HG02763 (cell line): ENCODE measurements around the gene CWF19L2.
A peak's percentile ranks its signal among the peaks of the same experiment; 100 is the strongest.
"Not testable (repeated sequence)": the region's sequence is repeated elsewhere in the genome, so short reads cannot be mapped to it uniquely, and the experiment has no call there.

Source experiments
- ATAC-seq: cut with Tn5 transposase; IDR thresholded peaks from one replicate; pipeline ENCODE4 v1.9.1; 2021; ENCODE audit warnings: mild to moderate bottlenecking, moderate library complexity; ENCODE audit not compliant: unreplicated experiment

CWF19L2 gene

DNA sequence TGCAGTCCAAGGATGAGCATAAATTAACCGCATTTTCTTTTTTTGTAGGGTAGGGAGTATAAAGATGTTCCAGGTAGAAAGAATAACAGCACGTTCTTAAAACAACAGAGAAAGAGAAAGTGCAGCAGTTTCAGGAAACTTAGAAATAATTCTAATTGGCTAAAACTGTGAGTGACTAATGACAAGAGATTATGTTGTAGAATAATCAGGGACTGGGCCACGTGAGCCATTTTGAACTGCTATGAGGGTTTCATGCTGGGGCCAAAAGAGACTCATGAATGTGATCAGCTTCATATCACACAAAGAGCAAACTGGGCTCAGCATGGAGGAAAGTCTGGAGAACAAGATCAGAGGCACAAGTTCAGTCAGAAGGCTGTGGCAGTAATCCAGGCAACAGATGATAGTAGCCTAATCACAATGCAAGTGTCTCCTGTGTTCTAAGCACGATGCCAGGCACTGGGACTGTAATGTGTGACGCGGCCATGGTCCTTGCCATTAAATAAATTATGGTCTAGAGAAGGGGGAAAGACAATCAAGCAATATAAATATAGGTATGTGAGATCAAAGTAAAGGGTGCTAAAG, 17.9 kb downstream of the CWF19L2 start:
- no peak for ATAC-seq

DNA sequence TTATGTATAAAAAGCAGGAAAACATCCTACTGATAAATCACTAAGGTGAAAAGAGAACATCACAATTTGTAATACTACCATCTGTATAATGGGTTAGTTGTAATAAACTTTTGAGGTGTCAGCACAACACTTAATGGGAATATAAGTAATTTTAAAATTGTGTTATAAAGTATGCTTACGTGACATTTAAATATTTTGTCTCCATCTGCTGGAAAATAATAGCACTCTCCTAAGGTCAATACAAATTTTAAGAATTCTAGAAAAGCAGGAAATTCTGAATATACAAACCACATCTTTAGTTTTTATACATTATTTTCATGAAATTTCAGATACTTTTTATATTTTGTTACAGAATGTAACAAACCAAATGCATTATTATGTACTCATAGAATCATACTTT, 19.5 kb downstream of the CWF19L2 start:
- no peak for ATAC-seq

DNA sequence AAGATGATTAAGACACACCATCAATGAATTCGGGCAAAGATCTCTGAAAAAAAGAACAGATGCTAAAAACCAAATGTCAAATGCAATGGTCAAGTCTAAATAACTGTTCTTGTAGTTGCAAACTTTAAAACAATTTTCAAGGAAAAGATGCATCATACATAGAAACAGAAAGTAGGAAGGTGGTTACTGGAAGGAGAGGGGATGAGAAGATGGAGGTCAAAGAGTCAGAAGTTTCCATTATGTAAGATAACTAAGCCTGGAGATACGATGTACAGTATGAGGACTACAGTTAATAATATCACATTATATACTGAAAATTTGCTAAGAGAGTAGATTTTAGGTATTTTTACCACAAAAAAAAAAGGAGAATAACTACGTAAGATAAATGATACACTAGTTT, 27.1 kb downstream of the CWF19L2 start:
- no peak for ATAC-seq

DNA sequence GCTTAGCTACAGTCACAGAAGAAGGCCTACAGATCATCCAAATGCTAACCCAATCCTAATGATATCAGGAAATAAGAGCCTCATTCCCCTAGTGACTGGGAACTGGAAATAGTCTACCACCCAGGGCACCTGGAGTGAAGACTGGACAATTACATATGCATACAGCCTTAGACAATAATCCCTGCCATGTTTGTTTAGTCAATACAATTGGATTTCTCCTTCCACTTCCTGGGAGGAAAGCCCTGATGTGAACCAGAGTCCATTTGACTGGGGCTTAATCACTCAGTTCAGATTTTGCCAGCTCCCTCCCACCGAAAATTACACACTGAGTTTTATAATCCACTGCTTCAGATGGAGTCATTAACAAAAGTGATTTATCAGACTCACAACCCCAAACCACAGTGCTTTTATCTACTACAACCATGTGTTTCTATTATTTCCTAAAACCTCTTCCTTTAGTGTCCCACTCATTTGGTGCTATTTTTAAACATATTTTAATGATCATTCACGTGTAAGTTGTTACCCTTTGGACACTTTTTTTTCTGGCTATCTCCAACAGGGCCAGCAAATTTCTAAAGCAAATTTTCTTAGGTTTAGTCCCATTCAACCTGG, 29.9 kb downstream of the CWF19L2 start:
- no peak for ATAC-seq

DNA sequence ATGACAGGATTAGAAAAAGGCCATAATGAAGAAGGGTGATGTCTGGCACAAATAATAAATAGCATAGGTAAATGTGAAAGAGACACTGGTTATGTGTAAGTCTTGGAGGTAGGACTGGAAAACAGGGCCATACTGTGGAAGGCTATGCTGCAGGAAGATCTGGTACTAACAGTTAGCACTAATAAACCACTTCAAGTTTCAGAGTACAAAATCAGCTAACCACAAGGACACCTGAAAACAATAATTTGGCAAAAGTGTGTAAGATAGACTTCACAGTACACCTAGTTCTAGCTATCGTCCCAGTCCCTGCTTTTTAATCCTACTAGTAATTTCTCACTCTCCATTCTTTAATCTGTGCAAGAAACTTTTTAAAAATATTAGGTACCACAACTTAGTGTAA, 44.3 kb downstream of the CWF19L2 start:
- no peak for ATAC-seq

DNA sequence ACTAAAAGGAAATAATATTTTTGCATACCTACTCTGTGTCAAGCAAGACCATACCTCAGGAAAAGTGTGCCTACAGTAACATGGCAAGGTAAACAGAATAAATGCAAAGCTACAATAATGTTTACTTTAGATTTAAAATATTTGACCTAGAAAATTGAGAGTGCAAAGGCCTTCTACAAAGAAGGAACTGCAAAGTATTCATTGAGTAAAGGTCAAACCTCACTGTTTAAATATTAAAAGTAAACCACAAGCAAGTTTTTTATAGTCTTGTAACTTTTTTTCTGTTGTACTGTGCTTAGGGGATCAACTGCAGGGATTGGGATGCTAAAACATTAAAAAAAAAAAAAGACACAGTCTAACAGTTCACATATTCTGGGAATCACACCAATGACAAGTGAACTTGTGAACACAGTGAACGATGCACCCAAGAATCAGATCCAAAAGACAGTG, 48.8 kb downstream of the CWF19L2 start:
- peak; percentile 41 for ATAC-seq

DNA sequence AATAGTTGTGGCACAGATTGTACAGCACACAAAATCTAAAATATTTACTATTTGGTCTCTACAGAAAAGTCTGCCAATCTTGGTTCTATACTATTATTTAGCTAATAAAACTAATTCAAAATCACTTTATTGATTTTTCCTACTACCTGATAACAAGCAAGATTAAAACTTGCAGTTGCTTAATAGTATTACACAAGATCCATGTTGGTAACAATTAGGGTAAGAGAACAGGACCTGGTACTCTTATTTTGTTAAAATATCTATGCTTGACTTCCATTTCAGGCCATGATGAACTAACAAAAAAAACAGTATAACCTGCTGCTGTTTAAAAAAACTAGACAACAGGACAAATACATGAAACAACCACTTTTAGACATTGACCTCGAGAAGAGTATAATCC, 52.4 kb downstream of the CWF19L2 start:
- no peak for ATAC-seq

DNA sequence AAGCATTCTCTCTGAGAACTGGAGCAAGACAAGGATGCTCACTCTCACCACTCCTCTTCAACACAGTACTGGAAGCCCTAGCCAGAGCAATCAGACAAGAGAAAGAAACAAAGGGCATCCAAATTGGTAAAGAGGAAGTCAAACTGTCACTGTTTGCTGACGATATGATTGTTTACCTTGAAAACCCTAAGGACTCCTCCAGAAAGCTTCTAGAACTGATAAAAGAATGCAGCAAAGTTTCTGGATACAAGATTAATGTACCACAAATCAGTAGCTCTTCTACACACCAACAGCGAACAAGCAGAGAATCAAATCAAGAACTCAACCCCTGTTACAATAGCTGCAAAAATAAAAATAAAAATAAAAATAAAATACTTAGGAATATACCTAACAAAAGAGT, 56.5 kb downstream of the CWF19L2 start:
- ATAC-seq, result not testable (repeated sequence)

DNA sequence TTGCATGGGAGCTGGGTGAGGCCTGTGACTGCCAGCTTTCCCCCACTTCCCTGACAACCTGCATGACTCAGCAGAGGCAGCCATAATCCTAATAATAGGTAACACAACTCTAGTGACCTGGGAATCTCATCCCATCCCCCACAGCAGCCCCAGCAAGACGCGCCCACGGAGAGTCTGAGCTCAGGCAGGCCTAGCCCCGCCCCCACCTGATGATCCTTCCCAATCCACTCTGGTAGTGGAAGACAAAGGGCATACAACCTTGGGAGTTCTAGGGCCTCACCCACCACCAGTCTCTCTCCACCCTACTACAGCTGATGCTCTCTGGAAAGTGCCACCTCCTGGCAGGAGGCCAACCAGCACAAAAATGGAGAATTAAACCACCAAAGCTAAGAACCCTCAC, 60.3 kb downstream of the CWF19L2 start:
- ATAC-seq, result no peak

DNA sequence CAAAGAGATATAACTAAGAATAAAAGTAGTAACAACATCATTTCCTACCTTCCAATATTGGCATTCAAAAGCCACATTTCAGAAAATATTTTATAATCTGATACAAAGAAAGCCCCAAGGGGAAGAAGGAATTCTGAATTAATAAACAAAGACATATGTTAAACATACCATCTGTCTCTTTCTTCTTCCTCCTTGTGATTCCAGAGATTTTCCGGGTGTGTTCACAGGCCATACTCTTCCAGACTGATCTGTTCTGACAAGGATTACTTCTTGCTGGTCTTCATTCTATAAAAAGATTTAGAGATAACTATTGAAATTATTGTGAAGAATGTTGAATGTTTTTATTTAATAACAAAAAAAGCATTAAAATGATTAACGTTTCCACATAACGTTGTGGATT, 65.0 kb downstream of the CWF19L2 start:
- ATAC-seq, result no peak

DNA sequence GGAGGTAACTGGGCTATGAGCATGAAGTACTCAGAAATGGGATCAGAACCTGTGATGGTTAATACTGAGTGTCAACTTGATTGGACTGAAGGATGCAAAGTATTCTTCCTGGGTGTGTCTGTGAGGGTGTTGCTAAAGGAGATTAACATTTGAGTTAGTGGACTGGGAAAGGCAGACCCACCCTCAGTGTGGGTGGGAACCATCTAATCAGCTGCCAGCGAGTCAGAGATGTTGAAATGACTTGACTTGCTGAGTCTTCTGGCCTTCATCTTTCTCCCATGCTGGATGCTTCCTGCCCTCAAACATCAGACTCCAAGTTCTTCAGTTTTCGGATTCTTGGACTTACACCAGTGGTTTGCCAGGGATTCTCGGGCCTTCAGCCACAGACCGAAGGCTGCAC, 66.9 kb downstream of the CWF19L2 start:
- ATAC-seq, result not testable (repeated sequence)

DNA sequence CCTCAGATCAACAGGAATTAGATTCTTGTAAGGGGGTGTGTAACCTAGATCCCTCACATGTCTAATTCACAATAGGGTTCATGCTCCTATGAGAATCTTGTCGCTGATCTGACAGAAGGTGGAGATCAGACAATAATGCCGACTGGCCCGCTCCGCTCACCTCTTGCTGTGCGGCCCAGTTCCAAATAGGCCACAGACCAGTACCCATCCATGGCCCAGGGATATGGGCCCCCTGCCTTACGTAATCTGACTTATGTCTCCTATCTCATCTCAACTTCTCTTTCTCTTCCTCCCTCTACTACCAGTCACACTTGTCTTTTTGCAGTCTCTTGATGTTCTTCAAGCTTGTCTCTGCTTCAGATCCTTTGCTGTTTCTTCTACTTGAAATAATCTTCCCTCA, 70.0 kb downstream of the CWF19L2 start:
- ATAC-seq, result no peak

DNA sequence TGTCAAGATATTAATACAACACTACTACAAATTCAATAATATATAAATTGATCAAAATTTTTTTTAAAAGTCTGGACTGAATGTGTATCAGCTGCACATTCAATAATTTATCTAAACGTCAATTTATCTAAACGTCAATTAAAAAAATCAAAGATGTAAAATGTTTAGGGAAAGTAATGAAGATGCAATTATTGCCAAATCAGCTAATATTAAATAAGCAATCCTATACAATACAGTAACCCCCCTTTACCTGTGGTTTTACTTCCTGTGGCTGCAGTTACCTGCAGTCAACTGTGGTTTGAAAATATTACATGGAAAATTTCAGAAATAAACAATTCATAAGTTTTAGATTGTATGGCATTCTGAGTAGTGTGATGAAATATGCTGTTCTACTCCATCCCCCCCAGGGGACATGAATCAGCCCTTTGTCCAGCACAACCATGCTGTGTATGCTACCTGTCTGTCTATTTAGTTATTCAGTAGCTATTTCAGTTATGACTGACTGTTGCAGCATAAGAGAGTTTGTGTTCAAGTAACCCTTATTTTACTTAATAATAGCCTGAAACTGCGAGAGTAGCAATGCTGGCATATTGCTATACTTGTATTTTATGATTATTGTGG, 72.2 kb downstream of the CWF19L2 start:
- ATAC-seq, result no peak

DNA sequence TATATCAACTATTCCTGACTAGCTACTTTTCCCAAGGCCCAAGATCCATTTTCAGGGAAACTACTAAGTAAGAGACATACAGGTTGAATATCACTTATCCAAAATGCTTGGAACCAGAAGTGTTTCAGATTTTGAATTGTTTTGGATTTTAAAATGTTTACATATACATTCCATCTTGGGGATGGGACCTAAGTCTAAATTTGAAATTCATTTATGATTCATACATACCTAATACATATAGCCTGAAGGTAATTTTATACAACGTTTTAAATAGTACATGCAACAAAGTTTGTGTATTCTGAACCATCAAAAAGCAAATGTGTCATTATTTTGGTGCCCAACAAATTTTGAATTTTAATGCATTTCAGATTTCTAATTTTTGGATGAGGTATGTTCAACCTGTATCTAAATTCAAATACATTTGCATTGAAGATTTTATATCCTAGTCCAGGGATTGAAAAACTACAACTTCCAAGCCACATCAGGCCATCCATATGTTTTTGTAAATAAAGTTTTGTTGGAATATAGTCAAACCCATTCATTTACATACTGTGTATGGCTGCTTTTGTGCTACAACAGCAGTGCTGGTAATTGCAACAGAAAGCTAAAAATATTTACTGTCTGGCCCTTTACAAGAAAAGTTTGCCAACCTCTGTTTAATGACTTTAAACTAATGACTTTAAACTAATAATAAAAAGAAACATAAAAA, 73.3 kb downstream of the CWF19L2 start:
- ATAC-seq, result no peak

DNA sequence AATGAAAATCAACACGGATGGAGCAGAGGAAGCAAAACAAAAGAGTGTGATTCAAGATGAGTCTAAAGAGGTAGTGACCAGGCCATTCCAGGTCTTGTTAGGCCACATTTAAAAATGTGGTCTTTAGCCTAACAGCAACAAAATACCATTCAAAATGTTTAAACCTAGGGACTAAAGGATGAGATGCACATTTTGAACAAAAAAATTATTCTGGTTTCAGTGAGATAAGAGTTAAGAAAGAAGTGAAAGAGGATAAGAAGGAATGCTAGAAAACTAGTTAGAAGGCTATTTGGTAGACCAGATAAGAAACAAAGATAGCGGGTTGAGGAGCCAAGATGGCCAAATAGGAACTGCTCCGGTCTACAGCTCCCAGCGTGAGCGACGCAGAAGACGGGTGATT, 85.2 kb downstream of the CWF19L2 start:
- ATAC-seq, result no peak

DNA sequence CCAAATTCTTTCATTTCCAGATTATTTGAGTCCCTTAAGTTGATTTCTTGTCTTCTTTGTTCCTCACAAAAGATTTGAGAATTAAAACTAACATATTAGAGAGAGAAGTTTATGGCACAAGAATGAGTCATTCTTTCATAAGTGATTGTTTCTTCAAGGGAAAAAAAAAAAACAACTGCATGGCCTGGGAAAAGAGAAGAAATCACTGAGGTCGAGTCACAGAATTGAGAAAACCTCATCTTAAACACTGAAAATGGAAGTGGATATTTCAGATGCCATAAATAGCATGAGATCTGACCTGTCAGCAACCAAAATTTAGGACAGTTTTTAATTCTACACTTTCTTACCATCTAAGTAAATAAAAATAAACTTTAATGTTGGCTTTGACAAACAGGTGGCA, 87.2 kb downstream of the CWF19L2 start:
- ATAC-seq, result no peak

DNA sequence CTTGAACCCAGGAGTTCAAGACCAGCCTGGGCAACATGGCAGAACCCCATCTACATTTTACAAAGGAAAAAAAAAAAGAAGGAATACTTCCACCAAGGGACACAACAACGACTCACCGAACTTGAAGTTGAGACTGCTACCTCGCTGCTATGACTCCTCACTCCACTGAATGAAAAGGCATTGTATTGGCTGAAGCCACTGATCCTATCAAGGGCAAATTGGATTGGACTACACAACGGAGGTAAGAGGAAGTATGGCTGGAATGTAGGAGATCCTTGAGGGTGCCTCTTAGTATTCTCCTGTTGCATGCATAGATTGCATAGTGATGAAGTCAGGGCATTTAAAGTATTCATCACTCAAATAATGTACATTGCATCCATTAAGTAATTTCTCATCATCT, 97.9 kb downstream of the CWF19L2 start:
- no peak for ATAC-seq

DNA sequence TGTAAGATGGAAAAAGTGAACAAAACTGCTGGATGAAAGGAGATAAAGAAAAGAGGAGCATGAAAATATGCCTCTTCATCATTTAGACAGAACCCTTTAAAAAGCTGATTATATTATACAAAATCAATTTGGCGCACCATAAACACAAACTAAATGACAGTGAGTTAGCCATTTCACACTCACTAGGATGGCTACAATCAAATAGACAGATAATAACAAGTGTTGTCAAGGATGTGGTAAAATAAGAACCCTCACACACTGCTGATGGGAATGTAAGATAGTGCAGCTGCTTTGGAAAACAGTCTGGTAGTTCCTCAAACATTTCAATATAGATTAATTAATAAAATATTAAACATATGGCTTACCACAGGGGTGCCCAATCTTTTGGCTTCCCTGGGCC, 99.7 kb downstream of the CWF19L2 start:
- no peak for ATAC-seq

DNA sequence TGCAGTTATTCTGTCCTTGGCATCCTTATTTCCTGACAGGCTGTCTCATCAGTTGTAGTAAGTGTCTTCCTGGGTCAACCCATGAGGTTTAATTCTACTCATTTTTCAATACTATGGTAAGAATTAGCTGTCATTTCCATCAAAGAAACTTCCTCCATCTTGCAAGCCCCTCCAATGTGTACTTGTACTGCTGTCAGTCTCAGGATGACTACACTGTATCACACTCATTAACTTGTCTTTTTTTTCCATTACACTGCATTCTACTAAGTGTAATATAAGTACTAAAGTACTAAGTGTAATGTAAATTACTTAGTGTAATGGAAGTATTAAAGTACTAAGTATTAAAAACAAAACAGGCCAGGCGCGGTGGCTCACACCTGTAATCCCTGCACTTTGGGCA, 102.8 kb downstream of the CWF19L2 start:
- ATAC-seq, result no peak

DNA sequence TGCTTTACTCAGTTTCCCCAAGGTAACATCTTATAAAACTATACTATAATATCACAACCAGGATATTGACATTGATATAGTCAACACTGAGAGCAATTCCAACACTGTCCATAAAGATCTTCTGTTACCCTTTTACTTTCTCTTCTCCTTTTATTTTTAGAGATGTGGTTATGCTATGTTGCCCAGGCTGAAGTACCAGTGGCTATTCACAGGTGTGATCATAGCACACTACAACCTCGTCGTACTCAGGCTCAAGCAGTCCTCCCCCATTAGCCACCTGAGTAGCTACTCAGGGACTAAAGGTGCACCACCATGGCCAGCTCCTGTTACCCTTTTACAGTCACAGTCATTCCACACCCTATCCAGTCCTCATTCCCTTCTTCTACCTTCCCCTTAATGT, 119.7 kb downstream of the CWF19L2 start:
- peak; percentile 58 for ATAC-seq

DNA sequence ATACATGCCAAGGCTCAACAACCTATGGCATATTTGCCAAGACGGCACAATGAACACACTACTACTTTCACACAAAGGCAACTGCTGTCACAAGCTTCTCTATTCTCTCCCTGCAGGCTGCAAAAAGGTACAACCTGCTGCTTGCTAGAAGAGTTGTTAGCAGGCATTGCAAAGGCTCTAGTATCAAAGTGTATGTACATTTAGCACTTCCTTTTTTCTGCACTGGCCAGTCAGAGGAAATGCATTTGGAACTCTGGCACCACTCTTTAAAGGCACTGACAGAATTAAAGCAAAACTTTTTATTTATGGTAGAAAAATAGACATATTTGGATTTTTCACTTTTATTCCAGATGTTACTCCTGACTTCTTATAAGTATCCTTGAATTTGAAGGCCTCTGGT, 125.9 kb downstream of the CWF19L2 start:
- no peak for ATAC-seq

DNA sequence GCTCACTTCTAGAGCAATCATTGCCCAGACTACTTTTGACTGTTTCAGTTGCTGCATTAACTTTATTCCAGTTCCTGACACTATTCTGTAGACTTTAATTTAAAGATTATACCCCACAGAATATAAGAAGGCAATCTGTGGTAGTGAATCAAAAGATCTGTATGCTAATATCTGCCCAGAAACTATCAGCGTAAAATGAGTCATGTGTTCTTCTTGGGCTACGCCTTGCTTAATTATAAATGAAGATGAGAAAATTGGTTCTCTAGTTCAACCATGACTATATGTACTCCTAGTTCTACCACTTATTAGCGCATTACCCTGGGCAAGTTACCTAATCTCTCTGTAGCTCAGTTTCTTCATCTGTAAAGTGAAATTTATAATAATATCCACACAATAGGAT, 128.5 kb downstream of the CWF19L2 start:
- ATAC-seq, result no peak
